Retinal pigment epithelial cell (primary cell): ENCODE results near the gene IGFBP4.

Source experiments
- DNase-seq: peaks from one replicate; pipeline ENCODE4 v3.0.0-alpha.2; 2010; ENCODE audit warnings: low read depth
- H3K4me3 ChIP-seq: 2 replicates; pipeline ENCODE4 v1.5.1; 2011; ENCODE audit warnings: mild to moderate bottlenecking, low read length, control low read depth, moderate library complexity
- TF ChIP-seq, protein P1 (sequence below): conservative IDR thresholded peaks from 2 replicates; pipeline ENCODE4 v1.5.1; 2011; ENCODE audit warnings: low read depth, low read length, control low read depth, inconsistent platforms

The IGFBP4 gene

DNA sequence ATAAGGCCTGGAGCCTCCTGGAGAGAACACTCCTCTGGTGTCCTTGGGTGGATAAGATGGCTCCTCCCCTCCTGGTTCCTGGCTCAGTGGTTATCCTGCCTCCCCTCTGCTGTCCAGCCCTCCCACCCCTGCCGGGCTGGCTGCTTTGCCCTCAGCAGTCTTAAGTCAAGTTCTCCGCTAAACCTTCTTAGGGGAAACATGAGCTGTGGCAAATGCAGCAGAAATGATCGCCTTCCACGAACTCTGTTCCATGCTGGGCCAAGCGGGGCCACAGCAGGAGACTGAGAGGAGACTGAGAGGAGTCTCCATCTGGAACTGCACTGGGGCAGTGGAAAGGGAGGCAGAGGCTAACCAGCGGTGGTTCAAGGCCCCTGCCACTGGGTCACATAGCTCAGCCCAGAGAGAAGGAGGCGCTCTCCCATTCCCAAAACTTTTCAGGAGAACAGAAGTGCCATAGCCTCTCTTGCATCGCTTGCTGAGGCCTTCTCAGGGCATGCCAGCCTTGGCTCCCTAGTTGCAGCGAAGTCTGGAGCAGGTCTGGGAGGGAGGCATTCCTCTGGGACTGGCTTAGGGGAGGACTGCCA, 31.3 kb downstream of the IGFBP4 start:
- DNase-seq, result no peak
- no peak overlapping the region for H3K4me3 ChIP-seq
- TF ChIP-seq, protein P1, sequence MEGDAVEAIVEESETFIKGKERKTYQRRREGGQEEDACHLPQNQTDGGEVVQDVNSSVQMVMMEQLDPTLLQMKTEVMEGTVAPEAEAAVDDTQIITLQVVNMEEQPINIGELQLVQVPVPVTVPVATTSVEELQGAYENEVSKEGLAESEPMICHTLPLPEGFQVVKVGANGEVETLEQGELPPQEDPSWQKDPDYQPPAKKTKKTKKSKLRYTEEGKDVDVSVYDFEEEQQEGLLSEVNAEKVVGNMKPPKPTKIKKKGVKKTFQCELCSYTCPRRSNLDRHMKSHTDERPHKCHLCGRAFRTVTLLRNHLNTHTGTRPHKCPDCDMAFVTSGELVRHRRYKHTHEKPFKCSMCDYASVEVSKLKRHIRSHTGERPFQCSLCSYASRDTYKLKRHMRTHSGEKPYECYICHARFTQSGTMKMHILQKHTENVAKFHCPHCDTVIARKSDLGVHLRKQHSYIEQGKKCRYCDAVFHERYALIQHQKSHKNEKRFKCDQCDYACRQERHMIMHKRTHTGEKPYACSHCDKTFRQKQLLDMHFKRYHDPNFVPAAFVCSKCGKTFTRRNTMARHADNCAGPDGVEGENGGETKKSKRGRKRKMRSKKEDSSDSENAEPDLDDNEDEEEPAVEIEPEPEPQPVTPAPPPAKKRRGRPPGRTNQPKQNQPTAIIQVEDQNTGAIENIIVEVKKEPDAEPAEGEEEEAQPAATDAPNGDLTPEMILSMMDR, result no peak

DNA sequence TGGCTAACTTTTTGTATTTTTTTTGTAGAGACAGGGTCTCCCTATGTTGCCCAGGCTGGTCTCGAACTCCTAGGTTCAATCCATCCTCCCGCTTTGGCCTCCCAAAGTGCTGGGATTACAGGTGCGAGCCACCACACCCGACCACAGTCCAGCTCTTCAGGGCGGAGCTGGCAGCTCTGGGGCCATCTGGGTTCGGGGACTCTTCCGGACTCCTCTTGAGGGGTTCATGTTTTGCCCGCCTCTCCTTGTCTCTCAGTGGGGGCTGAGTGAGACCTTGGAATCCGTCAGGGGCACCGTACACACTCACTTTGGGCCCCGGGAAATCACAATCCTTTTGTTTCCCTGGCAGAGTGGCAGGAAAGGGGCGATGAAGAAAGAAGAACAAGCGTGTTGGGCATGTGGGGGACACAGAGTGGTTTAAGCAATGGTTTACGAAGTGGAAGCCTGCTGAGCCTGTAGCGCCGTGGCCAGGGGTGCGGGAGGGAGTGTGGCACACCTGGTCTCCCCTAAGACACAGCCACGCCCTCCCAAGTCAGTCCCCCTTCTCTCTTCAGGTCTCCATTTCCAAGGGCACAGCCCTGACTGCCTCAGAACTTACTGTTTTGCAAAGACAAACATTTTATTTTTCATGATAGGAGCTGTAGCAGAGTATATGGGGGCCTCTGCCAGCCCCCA, 32.1 kb downstream of the IGFBP4 start:
- TF ChIP-seq, protein P1, result no peak
- no peak overlapping the region for H3K4me3 ChIP-seq
- no peak for DNase-seq

DNA sequence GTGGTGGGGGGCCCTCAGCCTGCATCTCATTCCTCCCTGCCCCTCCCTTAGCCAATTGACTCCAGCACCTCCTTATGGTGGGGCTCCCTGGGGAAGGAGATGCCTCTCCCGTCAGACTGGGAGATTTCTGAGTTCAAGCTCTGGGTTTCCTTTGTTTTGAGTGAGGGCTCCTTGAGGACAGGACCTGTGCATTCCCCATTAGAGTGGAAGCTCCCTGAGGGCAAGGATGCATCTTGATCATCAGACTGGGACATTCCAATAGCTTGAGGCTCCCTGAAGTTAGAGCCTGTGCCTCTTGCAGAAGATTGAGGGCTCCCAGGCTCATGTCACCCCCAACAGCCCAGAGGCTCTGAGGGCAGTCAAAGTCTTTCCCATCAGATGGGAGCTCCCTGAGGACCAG, 34.5 kb downstream of the IGFBP4 start:
- TF ChIP-seq, protein P1, result no peak
- DNase-seq, result no peak
- no peak overlapping the region for H3K4me3 ChIP-seq

DNA sequence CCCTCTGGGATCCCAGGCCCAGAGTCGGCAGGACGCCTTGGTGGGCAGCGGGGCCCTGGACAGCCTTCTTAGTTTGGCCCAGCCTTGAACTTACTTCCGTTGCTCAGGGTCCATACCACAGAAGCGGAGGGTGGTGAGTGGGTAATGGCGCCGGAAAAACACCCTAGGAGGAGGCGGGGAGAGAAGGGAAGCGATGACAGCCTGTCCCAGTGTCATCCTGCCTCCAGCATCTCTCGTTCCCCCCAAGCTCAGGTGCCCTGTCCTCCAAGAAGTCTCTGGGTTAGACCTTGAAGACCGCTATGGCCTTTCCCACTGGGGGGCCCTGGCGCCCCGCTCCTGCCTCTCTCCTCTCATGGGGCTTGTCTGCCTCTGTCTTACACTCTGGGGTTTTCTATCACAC, 35.2 kb downstream of the IGFBP4 start:
- no peak for DNase-seq
- TF ChIP-seq, protein P1, result no peak
- H3K4me3 ChIP-seq, result no peak overlapping the region

DNA sequence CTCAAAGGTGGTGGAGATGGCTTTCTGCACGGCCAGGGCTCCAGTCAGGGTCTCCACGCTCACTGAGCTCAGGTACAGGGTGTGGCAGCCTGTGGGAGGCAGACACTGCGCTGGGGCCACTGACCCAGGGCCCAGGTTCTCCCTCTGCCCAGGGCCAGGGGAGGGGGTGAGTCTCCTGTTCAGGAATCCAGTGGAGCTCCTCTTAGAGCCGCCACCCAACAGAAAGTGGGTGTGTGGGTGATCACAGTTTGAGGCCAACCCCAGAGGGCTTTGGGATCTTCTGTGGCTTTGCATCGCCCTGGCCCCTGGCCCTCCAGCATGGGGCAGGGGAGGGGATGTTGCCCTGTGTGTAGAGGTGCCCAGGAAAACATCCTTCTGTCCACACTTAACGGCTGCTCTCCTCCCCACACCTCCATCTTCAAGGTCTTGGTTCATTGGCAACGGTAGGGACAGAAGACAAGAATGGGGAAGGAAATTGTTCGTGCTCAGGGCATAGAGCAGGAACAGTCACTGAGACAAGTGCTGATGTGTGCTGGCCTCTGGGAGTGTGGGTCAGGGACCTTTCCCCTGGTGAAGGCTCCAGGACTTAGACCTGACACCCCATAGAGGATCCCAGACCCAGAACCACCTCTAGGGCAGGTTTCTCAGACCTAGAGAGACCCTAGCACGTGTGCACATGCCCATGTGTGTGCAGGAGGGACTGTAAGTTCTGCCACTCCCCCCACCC, 36.7 kb downstream of the IGFBP4 start:
- H3K4me3 ChIP-seq, result no peak overlapping the region
- TF ChIP-seq, protein P1, result no peak
- no peak for DNase-seq

DNA sequence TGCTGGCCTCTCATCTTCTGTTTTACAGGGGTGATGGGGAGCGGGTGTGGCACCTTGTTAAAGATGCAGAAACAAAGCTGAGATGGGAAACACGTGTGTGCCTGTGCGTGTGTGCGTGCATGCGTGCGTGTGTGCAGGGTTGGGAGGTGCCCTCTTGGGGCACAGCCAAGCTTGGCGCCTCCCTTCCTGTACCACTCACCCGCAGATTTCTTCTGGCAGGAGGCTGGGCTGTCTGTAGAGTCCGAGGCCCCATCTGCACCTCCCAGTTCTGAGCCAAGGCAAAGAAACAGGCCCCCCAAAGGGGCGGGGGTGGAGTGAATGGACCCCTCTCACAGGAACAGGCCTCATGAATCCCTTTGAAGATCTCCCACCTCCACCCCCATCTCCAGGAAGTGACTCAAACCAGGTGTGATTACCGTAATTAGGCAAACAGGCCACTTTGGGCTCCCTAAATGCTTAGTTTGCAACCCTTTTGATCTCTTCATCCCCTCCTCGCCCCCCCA, 37.3 kb downstream of the IGFBP4 start:
- H3K4me3 ChIP-seq, result no peak overlapping the region
- TF ChIP-seq, protein P1, result no peak
- no peak for DNase-seq
